ENCODE data around the gene FOSL2.

Gene FOSL2

GRCh38 chr2:28392297-28393113, at the start of gene FOSL2:
Gene FOSL2, plus strand, starts transcription at chr2:28392858. Its CDS starts 863 bp downstream, at chr2:28393721.
- peak; percentile 96 for DNase-seq

GRCh38 chr2:28343184-28343942, 49.3 kb upstream of the FOSL2 start:
- DNase-seq = no peak

DNA sequence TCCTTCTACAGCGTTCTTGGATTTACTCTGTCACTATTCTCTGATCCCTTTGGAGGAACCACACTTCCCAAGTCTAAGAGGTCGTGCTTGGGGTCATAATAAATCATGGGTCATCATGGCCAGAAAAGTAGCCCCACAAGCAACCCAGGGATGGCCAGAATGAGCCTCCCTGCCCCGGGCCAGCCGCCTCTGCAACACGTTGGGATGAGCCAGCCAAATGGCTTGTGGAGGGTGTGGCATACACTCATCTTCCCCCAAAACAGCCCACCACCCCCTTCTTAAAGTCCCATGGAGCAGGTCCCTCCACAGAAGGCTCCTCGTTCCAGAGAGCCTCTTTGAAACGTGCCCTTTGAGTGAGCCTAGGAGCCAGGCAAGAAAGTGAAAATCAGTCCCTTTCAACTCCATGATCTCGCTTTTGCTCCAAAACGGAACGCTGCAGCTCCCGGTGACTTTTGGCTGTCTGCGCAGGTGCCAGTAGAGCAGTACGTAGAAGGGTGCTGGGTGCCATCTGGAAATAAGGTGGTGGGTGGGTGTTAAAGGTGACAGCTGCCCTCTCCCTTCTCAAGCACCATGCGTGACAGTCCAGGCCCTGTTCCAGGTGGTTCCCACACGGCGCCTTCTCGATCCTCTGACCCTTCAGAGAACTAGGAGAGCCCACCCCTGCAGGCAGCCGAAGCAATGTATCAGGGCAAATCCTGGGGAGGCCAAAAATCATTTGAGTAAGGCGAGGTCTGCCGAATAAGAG, 48.5 kb upstream of the FOSL2 start:
- no peak for DNase-seq

- DNase-seq = no peak
These were observed 47.8 kb upstream of the FOSL2 start for GRCh38 chr2:28344756-28345373.

DNA sequence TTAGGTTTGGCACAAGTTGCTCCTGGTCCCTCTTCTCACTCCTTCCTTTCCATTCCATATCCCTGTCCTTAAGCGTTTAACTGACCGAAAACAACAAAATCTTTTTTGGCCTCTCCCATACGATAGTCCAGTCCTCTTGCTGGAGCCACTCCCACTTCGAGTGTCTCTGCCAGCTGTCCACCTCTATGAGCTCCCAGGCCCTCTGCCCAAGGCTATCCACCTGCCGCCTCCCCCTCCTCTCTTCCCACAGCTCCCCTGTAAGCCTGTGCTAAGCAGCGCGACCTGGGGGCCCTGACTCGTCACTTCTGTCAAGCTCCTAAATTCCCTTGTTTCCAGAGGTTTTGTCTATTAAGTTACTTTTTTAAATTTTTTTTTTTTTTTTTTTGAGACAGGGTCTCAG, 47.0 kb upstream of the FOSL2 start:
- DNase-seq = no peak

- no peak for DNase-seq
These were observed 46.1 kb upstream of the FOSL2 start for GRCh38 chr2:28346587-28346986.

- DNase-seq = no peak
These were observed 45.5 kb upstream of the FOSL2 start for GRCh38 chr2:28347193-28347592.

DNA sequence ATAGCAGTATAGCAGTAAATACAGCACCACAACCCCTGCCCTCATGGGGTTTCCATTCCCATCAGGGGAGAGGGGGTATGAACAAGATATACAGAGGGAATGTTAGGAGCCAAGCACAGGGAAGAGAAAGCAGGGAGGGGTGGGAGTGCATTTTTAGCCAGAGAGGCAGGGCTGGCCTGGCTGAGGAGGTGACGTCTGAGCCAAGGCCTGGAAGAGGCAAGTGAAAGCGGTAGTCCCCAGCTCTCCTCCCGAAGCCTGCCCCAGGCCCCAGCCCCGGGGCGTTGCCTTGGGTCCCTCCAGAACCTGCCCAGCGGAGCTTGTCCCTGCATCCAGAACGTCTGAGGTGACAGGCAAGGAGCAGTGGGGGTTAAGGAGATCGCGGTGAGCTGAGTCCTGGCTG, 45.1 kb upstream of the FOSL2 start:
- no peak for DNase-seq

DNA sequence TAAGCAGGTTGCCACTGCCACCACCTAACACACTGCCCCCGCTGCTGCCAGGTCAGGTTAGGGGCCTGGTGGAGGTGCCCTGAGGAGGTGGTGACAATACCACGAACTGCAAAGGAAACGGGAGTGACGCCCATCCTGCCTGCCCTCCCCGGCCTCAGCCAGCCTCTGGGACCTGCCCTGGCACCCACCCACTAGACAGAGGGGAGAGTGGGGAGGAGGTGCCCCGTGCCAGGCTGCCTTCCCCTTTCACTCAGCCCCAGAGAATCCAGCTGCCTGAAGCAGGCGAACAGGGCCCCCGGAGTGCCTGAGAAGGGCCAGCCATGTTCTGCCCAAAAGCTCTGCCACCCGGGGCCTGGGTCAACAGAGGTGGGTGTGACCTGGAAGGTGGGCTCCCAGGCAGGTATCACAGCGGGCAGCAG, 44.5 kb upstream of the FOSL2 start:
- DNase-seq = no peak

DNA sequence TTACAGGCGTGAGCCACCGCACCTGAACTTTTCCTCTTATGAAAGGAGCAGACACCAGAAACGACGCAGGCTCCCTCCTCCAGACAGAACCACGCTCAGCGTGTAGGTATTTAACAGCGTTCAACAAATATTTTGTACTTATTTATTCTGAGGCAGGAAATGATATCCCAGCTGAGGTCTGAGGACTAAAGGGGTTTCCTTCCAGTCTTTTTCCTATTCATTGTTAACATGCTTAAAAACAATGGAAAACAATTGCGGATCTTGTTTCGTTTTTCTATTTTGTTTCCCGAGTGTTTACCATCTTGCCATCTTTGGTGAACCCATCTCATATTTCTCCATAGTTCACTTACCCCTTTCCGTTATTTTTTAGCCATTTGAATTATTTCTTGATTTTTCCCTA, 43.7 kb upstream of the FOSL2 start:
- DNase-seq = no peak

DNA sequence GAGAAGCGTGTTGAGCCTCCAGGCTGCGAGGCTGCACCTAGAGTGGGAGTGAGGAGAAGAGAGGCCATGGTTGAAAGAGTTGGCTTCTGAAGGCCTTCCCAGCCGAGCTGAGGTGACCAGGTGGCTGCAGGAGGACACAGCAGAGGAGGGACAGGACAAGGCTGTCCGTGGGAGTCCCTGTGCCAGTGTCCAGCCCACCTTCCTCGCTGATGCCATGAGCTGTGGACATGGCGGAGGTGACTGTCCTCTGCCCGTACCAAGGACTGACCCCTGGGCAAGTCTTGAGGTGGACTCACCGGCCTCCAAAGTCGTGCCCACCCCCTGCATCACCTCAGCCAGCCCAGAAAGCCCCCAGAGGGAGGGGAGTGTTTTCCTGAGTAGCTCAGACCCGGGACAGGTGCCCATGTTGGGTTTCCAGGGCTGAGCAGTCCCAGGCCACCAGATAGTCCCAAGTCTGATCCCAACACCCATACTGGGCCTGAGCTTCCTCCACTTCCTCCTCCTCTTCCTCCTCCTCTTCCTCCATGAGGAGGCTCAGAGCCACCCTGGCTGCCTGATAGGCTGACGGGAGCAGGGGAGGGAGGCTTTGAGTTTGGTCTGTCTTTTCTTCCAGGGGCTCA, 43.0 kb upstream of the FOSL2 start:
- peak; percentile 22 for DNase-seq

DNA sequence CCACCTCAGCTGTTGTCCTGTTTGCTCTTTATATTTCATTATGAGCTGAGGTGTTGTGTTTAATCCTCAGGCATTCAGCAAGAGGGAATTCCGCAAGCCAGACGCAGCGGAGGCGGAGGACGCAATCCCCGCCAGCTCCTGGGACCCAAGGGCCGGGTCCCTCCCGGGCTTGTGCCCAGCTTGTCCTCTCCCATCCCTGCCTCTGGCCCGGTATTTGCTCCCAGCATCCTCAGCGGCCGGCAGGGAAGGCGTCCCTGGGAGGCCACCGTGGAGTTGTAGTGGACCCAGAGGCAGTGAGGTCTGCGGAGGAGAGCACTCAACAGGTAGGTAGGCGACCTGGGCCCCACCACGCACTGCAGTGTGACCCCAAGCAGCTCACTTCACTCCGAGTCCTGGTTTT, 42.5 kb upstream of the FOSL2 start:
- peak; percentile 27 for DNase-seq

DNA sequence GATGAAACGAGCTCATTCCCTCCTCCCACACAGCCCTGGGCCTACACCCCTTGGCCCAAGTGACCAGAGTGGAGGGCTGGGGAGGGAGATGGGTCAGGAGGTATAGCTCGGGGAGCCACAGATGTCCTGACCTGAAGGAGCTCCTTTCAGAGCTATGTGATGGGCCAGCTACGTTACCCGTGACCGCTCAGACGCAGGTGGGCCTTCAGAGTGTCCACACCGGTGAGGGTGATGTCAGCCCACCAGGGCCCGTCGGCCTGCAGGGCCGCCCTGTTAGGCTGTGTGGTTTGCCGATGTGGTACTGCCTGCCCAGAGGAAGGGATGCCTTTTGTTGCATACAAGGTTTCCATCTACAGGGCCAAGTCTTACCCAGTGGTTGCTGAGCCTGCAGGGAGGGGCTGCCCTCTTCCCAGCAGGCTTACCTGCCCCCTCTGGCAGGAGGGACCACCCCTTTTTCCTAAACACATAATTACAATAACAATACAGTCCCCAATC, 41.8 kb upstream of the FOSL2 start:
- peak; percentile 27 for DNase-seq

DNA sequence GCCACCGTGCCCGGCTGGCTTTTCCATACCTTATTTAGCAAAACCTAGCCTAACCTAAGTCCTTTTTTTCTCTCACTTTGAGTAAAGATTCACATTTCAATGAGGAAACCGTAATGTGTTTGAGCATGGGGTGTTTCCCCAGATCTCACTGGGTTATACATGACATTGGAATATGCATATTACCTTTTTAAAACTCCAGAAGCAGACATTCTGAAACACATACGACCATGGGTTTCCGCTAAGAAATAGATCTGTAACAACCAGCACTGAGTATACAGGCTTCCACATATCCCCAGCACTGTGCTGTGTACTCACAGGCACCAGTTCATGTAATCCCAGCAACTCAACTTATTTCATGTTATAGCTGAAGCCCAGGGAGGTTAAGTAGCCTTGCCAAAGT, 41.0 kb upstream of the FOSL2 start:
- DNase-seq = peak; percentile 25

- DNase-seq = peak; percentile 45
These were observed 40.6 kb upstream of the FOSL2 start for GRCh38 chr2:28352104-28352503.

DNA sequence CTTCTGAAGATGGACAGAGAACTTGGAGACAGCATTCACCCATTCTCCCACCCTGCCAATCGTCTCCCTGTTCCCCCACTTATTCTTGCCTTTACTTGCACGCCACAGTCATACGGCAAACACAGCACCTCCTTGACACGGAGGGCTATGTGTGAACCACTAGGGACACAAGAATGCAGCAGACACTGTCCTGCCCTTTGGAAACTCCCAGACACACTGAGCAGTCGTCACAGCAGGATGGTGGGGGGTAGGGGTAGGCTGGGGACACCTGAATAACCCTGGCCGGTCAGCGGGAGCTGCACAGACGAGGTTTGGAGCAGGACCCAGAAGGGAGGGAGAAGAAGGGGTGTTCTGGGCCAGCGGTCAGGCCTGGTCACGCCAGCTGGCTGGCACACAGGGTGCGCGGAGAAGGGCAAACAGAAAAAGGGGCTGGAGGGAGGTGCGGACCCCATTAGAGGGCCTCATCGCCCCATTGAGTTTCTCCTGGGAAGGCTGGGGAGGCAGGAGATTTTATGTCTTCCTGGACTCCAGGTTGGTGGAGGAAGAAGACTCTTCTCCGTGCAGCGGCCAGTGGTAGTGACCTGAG, 40.0 kb upstream of the FOSL2 start:
- no peak for DNase-seq

GRCh38 chr2:28354920-28355520, 37.6 kb upstream of the FOSL2 start:
- DNase-seq = no peak

GRCh38 chr2:28355521-28356094, 37.0 kb upstream of the FOSL2 start:
- no peak for DNase-seq

DNA sequence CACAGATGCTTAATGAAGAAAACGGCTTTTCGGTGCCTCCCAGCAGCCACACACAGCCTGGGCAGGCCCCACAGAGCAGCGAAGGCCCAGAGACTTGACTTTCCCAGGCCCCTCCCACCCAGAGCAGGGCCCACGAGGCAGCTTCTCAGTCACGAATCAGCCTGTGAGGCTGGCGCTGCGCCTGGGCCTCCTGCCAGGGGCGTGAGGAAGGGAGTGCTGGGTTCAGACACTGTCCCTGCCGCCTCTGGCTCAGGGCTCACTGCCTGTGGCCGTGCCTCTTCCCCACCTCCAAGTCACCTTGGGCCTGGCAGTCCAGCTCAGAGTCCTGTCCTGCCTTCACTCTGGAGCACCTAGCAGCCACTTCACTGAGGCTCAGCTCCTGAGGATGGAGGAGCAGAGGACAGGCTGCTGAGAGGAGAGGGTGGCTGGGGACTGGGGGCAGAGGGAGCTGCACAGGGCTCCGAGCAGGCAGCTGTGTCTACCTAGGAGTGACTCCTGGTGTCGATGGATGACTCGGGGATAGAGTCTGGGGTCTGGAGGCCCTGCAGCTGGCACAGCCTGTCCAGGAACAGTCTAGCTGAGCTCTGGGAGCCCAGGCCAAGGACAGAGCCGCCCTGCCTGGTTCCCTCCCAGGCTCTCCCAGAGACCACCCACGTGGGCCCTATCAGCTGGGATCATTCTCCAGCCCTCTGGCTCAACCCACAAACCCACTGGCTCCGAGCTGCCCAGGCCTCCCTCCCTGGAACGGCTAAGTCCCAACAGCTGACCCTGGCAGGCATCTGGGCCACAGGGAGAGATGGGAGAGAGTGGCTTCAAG, 36.4 kb upstream of the FOSL2 start:
- peak; percentile 90 for DNase-seq

GRCh38 chr2:28357055-28357454, 35.6 kb upstream of the FOSL2 start:
- DNase-seq = no peak
